NB4 (cell line): ENCODE data around the gene TMEM164.

Source experiments
- CTCF ChIP-seq: IDR thresholded peaks from one replicate; pipeline ENCODE4 v1.5.1; 2012; ENCODE audit warnings: low read depth, low read length
- POLR2A ChIP-seq: IDR thresholded peaks from 2 replicates; pipeline ENCODE4 v1.6.1; 2011; ENCODE audit warnings: mild to moderate bottlenecking; ENCODE audit not compliant: insufficient read length; ENCODE audit errors: extremely low read depth

DNA sequence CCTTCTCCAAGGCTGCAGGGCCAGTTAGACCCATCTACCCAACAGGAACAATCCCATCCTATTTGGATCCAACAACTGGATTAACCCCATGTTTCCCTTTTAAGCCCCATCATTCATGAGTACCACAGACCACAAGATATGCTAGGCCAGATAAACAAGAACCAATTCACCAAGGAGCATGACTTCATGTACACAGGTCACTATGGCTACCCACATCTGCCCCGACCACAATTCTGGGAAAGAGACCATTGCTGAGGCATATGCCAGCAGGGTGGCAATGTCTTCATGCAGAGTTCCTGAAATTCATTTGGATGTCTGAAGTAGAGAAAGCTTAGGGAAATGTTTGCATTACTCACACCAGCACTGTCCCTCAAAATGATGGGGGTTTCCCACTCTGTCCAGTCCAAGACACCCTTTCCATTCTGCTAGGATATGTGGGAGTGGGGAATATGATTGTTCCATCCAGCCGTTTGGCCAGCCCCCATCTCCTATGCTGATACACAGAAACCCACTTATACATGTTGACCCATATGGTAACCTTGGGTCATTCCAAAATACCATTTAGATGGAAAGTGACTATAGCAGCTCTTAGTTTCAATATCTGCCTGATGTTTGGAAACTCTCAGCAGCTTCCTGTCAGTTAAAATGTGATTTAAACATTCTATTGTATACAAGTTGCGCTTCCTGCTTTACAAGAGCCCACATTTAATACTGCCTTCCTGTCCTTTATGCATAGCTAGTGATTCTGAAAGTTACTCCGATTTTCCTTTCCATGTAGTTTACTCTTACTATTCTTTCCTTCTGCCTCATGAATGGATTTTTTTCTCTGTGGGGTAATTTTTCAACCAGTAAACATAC, 186.0 kb downstream of the TMEM164 start:
- no peak for TF ChIP-seq CTCF
- no peak for TF ChIP-seq POLR2A
